H1 (cell line): ENCODE measurements around the gene BLOC1S4. TPM values are rescaled to one million over a fixed set of nuclear protein-coding genes. Genes with fewer than 3 reads are reported as not detected.

Experiments used
- CTCF ChIA-PET: fragments of 300-600 bp; sonication (Branson Sonifier 250); formaldehyde crosslinking; loops from one replicate; lab custom pipeline; 2021; ENCODE audit not compliant: partially characterized antibody; lab: Charles Lee
- POLR2A ChIA-PET: fragments of 300-600 bp; sonication (Branson Sonifier 250); formaldehyde crosslinking; loops from one replicate; lab custom pipeline; 2021; ENCODE audit warnings: inconsistent platforms; ENCODE audit not compliant: partially characterized antibody; lab: Charles Lee
- DNase-seq, 2 experiments: peaks; one replicate each; pipeline versions ENCODE4 v3.0.0 to v3.0.0-alpha.2; 2010 to 2022; ENCODE audit warnings: low spot score in 2 of 2, low read depth in 1 of 2, mixed read lengths in 1 of 2
- FAIRE-seq: peaks from 2 replicates; lab custom pipeline; 2011; peaks lifted over from hg19 to GRCh38; lab: Jason Lieb, UNC
- H2AFZ ChIP-seq: 2 replicates; pipeline ENCODE4 v1.8.1; 2012; ENCODE audit warnings: low read length, inconsistent platforms
- H2AK5ac ChIP-seq: 2 replicates; pipeline ENCODE4 v1.6.1; 2013; ENCODE audit warnings: low read depth, low read length
- H2BK120ac ChIP-seq: replicated peaks from 2 replicates; pipeline ENCODE3; 2013; ENCODE audit warnings: low read depth, low read length, inconsistent platforms
- H2BK12ac ChIP-seq: 2 replicates; pipeline ENCODE4 v1.6.1; 2013; ENCODE audit warnings: low read depth, low read length
- H2BK15ac ChIP-seq: 2 replicates; pipeline ENCODE4 v1.6.1; 2013; ENCODE audit warnings: low read length
- H2BK20ac ChIP-seq: 2 replicates; pipeline ENCODE4 v1.6.1; 2013; ENCODE audit warnings: low read length
- H2BK5ac ChIP-seq: 2 replicates; pipeline ENCODE4 v1.6.1; 2013; ENCODE audit warnings: low read depth, low read length
- H3K14ac ChIP-seq: 2 replicates; pipeline ENCODE4 v1.6.1; 2013; ENCODE audit warnings: inconsistent platforms; ENCODE audit not compliant: insufficient read length
- H3K18ac ChIP-seq: 2 replicates; pipeline ENCODE4 v1.6.1; 2013; ENCODE audit warnings: low read length; ENCODE audit errors: extremely low read depth
- H3K23ac ChIP-seq: 2 replicates; pipeline ENCODE4 v1.6.1; 2013; ENCODE audit warnings: inconsistent platforms; ENCODE audit not compliant: insufficient read length
- H3K23me2 ChIP-seq: 2 replicates; pipeline ENCODE4 v1.6.1; 2013; ENCODE audit warnings: low read depth, low read length
- H3K27ac ChIP-seq: 2 replicates; pipeline ENCODE4 v1.6.1; 2011; ENCODE audit warnings: low read depth, low read length, inconsistent platforms
- H3K27me3 ChIP-seq, 4 experiments: replicated peaks in 1 of 4; 1 replicate in 1 of 4; 2 replicates in 3 of 4; pipeline versions ENCODE4 v1.6.1 to v1.8.1; 2011 to 2013; ENCODE audit warnings: low read length in 3 of 4, mild to moderate bottlenecking in 3 of 4, inconsistent platforms in 2 of 4, mixed read lengths in 2 of 4, moderate library complexity in 1 of 4; ENCODE audit not compliant: control insufficient read depth in 3 of 4, insufficient read depth in 3 of 4; ENCODE audit errors: extremely low read depth in 1 of 4
- H3K36me3 ChIP-seq, 4 experiments: 2 replicates each; pipeline versions ENCODE4 v1.6.1 to v1.8.1; 2011 to 2013; ENCODE audit warnings: mild to moderate bottlenecking in 4 of 4, low read length in 3 of 4, moderate library complexity in 2 of 4, control low read depth in 1 of 4, inconsistent platforms in 1 of 4; ENCODE audit not compliant: insufficient read depth in 4 of 4, control insufficient read depth in 2 of 4
- H3K4ac ChIP-seq: replicated peaks from 2 replicates; pipeline ENCODE3; 2013; ENCODE audit warnings: low read length, low read depth, mixed read lengths, inconsistent platforms; ENCODE audit not compliant: insufficient read length
- H3K4me1 ChIP-seq, 4 experiments: replicated peaks in 1 of 4; 1 replicate in 1 of 4; 2 replicates in 3 of 4; pipeline versions ENCODE4 v1.6.1 to v1.8.1; 2011 to 2013; ENCODE audit warnings: low read length in 3 of 4, inconsistent platforms in 2 of 4, mixed read lengths in 1 of 4; ENCODE audit not compliant: insufficient read depth in 4 of 4, control insufficient read depth in 3 of 4
- H3K4me2 ChIP-seq, 2 experiments: 2 replicates each; pipeline versions ENCODE4 v1.6.1 to v1.8.1; 2011 to 2013; ENCODE audit warnings: low read depth in 2 of 2, low read length in 2 of 2, control low read depth in 1 of 2, inconsistent platforms in 1 of 2, mild to moderate bottlenecking in 1 of 2; ENCODE audit not compliant: insufficient read depth in 1 of 2
- H3K4me3 ChIP-seq, 4 experiments: fragments of 200-600, 300-600 bp in 1 of 4; sonication (generic), shearing (Covaris generic), sonication (Bioruptor Twin) in 1 of 4; 2 replicates each; pipeline versions ENCODE4 v1.5.1 to v1.8.1; 2011 to 2016; ENCODE audit warnings: low read length in 4 of 4, low read depth in 3 of 4, control low read depth in 2 of 4, inconsistent platforms in 2 of 4, mild to moderate bottlenecking in 2 of 4, mixed read lengths in 1 of 4, moderate library complexity in 1 of 4; ENCODE audit not compliant: insufficient read depth in 2 of 4; ENCODE audit errors: extremely low read depth in 1 of 4
- H3K56ac ChIP-seq: replicated peaks from 2 replicates; pipeline ENCODE3; 2013; ENCODE audit warnings: low read depth, mild to moderate bottlenecking, mixed read lengths, low read length, inconsistent platforms; ENCODE audit not compliant: insufficient read length
- H3K79me1 ChIP-seq: 2 replicates; pipeline ENCODE4 v1.6.1; 2013; ENCODE audit warnings: low read depth, low read length, control low read depth
- H3K79me2 ChIP-seq, 2 experiments: 2 replicates each; pipeline versions ENCODE4 v1.6.1 to v1.8.1; 2012 to 2013; ENCODE audit warnings: low read length in 2 of 2, mild to moderate bottlenecking in 2 of 2, inconsistent platforms in 1 of 2; ENCODE audit not compliant: insufficient read depth in 2 of 2, control insufficient read depth in 1 of 2
- H3K9ac ChIP-seq, 4 experiments: replicated peaks in 1 of 4; 1 replicate in 1 of 4; 2 replicates in 3 of 4; pipeline versions ENCODE4 v1.6.1 to v1.8.1; 2011 to 2013; ENCODE audit warnings: low read depth in 3 of 4, low read length in 3 of 4, control low read depth in 2 of 4, mild to moderate bottlenecking in 2 of 4, moderate library complexity in 2 of 4, inconsistent platforms in 1 of 4; ENCODE audit errors: extremely low read depth in 1 of 4
- H3K9me3 ChIP-seq, 2 experiments: 2 replicates each; pipeline versions ENCODE4 v1.6.1 to v1.8.1; 2012 to 2013; ENCODE audit warnings: mild to moderate bottlenecking in 2 of 2, moderate library complexity in 2 of 2, control low read depth in 1 of 2, inconsistent platforms in 1 of 2, low read depth in 1 of 2, low read length in 1 of 2, mixed read lengths in 1 of 2; ENCODE audit not compliant: insufficient read depth in 2 of 2
- H4K20me1 ChIP-seq, 2 experiments: replicated peaks in 1 of 2; 2 replicates each; pipeline versions ENCODE3 to v1.8.1; 2011 to 2013; ENCODE audit warnings: inconsistent platforms in 2 of 2, low read length in 2 of 2, mild to moderate bottlenecking in 1 of 2; ENCODE audit not compliant: insufficient read depth in 2 of 2, control insufficient read depth in 1 of 2
- H4K5ac ChIP-seq: 2 replicates; pipeline ENCODE4 v1.6.1; 2013; ENCODE audit warnings: low read length, low read depth, mixed read lengths, inconsistent platforms; ENCODE audit not compliant: insufficient read length
- H4K8ac ChIP-seq: 2 replicates; pipeline ENCODE4 v1.8.0; 2013; ENCODE audit warnings: mild to moderate bottlenecking, moderate library complexity, low read length, inconsistent platforms; ENCODE audit not compliant: insufficient read depth; ENCODE audit errors: extremely low read depth
- H4K91ac ChIP-seq: replicated peaks from 2 replicates; pipeline ENCODE3; 2013; ENCODE audit warnings: low read length, mixed read lengths, inconsistent platforms; ENCODE audit not compliant: insufficient read length
- CBX8 ChIP-seq: fragments of 300-800, 300-1000 bp; sonication (generic); IDR thresholded peaks from 2 replicates; pipeline ENCODE4 v1.7.1; 2016; ENCODE audit warnings: low read depth, low read length, borderline replicate concordance
- EGR1 ChIP-seq: IDR thresholded peaks from 2 replicates; pipeline ENCODE4 v1.6.1; 2011; ENCODE audit warnings: low read depth, low read length, borderline replicate concordance
- HDAC2 ChIP-seq, 2 experiments: fragments of 300-600 bp in 1 of 2; sonication (generic) in 1 of 2; IDR thresholded peaks; 2 replicates each; pipeline ENCODE4 v1.6.1; 2011 to 2012; ENCODE audit warnings: low read depth in 2 of 2, low read length in 2 of 2, mild to moderate bottlenecking in 2 of 2, moderate library complexity in 2 of 2, borderline replicate concordance in 1 of 2, inconsistent platforms in 1 of 2
- JUND ChIP-seq: IDR thresholded peaks from 2 replicates; pipeline ENCODE4 v1.6.1; 2011; ENCODE audit warnings: mild to moderate bottlenecking, improper control_type of control experiment, low read length
- RBBP5 ChIP-seq: IDR thresholded peaks from 2 replicates; pipeline ENCODE4 v1.7.1; 2012; ENCODE audit warnings: low read depth, mild to moderate bottlenecking, inconsistent platforms, low read length, moderate library complexity, borderline replicate concordance
- RNF2 ChIP-seq: fragments of 200-900, 300-1000 bp; sonication (generic); IDR thresholded peaks from 2 replicates; pipeline ENCODE4 v1.7.1; 2016; ENCODE audit warnings: borderline replicate concordance, low read depth, mild to moderate bottlenecking, antibody characterized with exemption, low read length; ENCODE audit not compliant: poor library complexity, severe bottlenecking; ENCODE audit errors: missing control alignments
- SAP30 ChIP-seq: fragments of 300-600 bp; sonication (generic); IDR thresholded peaks from 2 replicates; pipeline ENCODE4 v1.7.1; 2012; ENCODE audit warnings: low read length, moderate library complexity, mild to moderate bottlenecking, inconsistent platforms; ENCODE audit not compliant: insufficient read depth, insufficient replicate concordance
- SIN3A ChIP-seq, 2 experiments: IDR thresholded peaks in 1 of 2; conservative IDR thresholded peaks in 1 of 2; 2 replicates each; pipeline ENCODE4 v1.6.1; 2011 to 2012; ENCODE audit warnings: low read length in 2 of 2, improper control_type of control experiment in 1 of 2, low read depth in 1 of 2, mild to moderate bottlenecking in 1 of 2
- SIRT6 ChIP-seq: IDR thresholded peaks from one replicate; pipeline ENCODE4 v1.7.1; 2012; ENCODE audit warnings: low read length, inconsistent platforms
- WGBS, 2 experiments: shearing (Covaris generic) in 1 of 2; methylation state at CpG; one replicate each; pipeline versions ENCODE4 v1.1.6 to v1.1.7; 2013 to 2015; ENCODE audit warnings: low lambda C conversion rate in 2 of 2, mixed read lengths in 2 of 2, inconsistent platforms in 1 of 2, low coverage in 1 of 2, missing lambda C conversion rate in 1 of 2; ENCODE audit not compliant: insufficient replicate concordance in 2 of 2, insufficient coverage in 1 of 2, insufficient read length in 1 of 2; ENCODE audit errors: extremely low coverage in 1 of 2, missing lambda C conversion rate in 1 of 2; 5-methylcytosine and 5-hydroxymethylcytosine counted together
- polyA plus RNA-seq, 7 experiments: library from polyadenylated mRNA; depleted of rRNA in 3 of 7; stranded (reverse) in 5 of 7; unstranded in 2 of 7; fragments of >200 nt in 5 of 7; fragments of 200-250 nt in 2 of 7; gene quantifications; 1 replicate in 5 of 7; 2 replicates in 1 of 7; 4 replicates in 1 of 7; pipeline versions ENCODE4 v1.2.1 to v1.2.3, GENCODE V29; 2011 to 2013; ENCODE audit warnings: missing spikeins in 2 of 7, mixed read lengths in 2 of 7
- total RNA-seq: library from RNA; stranded (reverse); fragmentation: NEBNext Ultra II Directional; extraction: Animal tissue kit (Norgen Biotek cat#: 25700); gene quantifications from 2 replicates; pipeline ENCODE4 v1.2.1, GENCODE V29; 2021
- TF ChIP-seq, protein P1 (sequence below): IDR thresholded peaks from 2 replicates; pipeline ENCODE4 v1.6.1; 2012; ENCODE audit warnings: low read length, inconsistent platforms

BLOC1S4 gene
- total and polyA plus RNA-seq, 2 of the 8 experiments (the other 6 are each of a cell fraction or from before 2014, with no cell fraction given), result 19.1 to 27.8 TPM

GRCh38 chr4:6715704-6716017 lies 313 bp upstream of the BLOC1S4 start:
- ChIA-PET CTCF (interaction anchor here (1.1 to 11.1 kb wide), 3 partner anchors 26 to 159 kb away, joined by 3 to 182 read pairs (median 3); no protein-coding TSS in a partner anchor), POLR2A (interaction anchor here (1.3 to 2.8 kb wide), 3 partner anchors 42 to 158 kb away, joined by 3 to 9 read pairs (median 5); a partner anchor contains a TSS)
- Histone ChIP-seq H2BK12ac (no peak overlapping the region), H2BK120ac (no peak overlapping the region), H3K79me2 (peaks cover 0 to 20% of the 10 kb centered on the region in 2 experiments; a peak in 2 of 4 replicates), H3K14ac (no peak overlapping the region), H3K4me3 (peak overlapping the region; percentile 84 to 96 (median 88); a peak in 7 of 8 replicates), H3K4me2 (peak overlapping the region; percentile 96 to 100), H4K91ac (peak overlapping the region; percentile 45), H4K8ac (no peak overlapping the region), H3K4me1 (peaks cover 0 to 4% (median under 1%) of the 10 kb centered on the region in 4 experiments; a peak in 4 of 7 replicates), H3K27me3 (no peaks in the 10 kb centered on the region; a peak in 3 of 7 replicates), H3K18ac (no peak overlapping the region), H2AK5ac (no peak overlapping the region), H3K79me1 (peaks cover 5% of the 10 kb centered on the region), H4K5ac (no peak overlapping the region), H2BK15ac (no peak overlapping the region), H3K23me2 (peaks cover 6% of the 10 kb centered on the region), H3K9ac (peak overlapping the region in 1 of 4 experiments; percentile 32; a peak in 1 of 7 replicates), H3K56ac (no peak overlapping the region), H3K9me3 (no peaks in the 10 kb centered on the region), H3K27ac (no peak overlapping the region), H3K36me3 (no peaks in the 10 kb centered on the region), H3K4ac (peak overlapping the region; percentile 28), H2BK5ac (peak overlapping the region; percentile 6; the same call in 1 of the 2 replicates), H4K20me1 (peaks cover 3% of the 10 kb centered on the region in 2 experiments), H2BK20ac (no peak overlapping the region), H2AFZ (peak overlapping the region; percentile 95), H3K23ac (no peak overlapping the region)
- WGBS, 2 experiments, result 16% methylated on average over 9 of the region's 9 CpGs; no CpG with 5 or more reads in 1 of the 2 experiments
- FAIRE-seq (no peak), DNase-seq (no peak)
- TF ChIP-seq, protein P1, sequence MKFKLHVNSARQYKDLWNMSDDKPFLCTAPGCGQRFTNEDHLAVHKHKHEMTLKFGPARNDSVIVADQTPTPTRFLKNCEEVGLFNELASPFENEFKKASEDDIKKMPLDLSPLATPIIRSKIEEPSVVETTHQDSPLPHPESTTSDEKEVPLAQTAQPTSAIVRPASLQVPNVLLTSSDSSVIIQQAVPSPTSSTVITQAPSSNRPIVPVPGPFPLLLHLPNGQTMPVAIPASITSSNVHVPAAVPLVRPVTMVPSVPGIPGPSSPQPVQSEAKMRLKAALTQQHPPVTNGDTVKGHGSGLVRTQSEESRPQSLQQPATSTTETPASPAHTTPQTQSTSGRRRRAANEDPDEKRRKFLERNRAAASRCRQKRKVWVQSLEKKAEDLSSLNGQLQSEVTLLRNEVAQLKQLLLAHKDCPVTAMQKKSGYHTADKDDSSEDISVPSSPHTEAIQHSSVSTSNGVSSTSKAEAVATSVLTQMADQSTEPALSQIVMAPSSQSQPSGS, result no peak
- TF ChIP-seq EGR1 (no peak), SIN3A (conservative IDR thresholded peaks at IDR 0.05 in 1 of 2, IDR thresholded peaks at IDR 0.05 in 1 of 2; ENCODE audit: low read depth in 1 of 2, low read length in 2 of 2) (no peak), SAP30 (no peak), HDAC2 (IDR thresholded peaks at IDR 0.05; ENCODE audit: borderline replicate concordance in 1 of 2, low read depth in 2 of 2, low read length in 2 of 2) (no peak), RNF2 (no peak), JUND (no peak), RBBP5 (no peak), CBX8 (no peak), SIRT6 (no peak)
